GM21529 (cell line): ENCODE results near the gene TUT1.

Experiments used
- ATAC-seq: cut with Tn5 transposase; IDR thresholded peaks from one replicate; pipeline ENCODE4 v1.9.1; 2021; ENCODE audit not compliant: unreplicated experiment

TUT1 gene

DNA sequence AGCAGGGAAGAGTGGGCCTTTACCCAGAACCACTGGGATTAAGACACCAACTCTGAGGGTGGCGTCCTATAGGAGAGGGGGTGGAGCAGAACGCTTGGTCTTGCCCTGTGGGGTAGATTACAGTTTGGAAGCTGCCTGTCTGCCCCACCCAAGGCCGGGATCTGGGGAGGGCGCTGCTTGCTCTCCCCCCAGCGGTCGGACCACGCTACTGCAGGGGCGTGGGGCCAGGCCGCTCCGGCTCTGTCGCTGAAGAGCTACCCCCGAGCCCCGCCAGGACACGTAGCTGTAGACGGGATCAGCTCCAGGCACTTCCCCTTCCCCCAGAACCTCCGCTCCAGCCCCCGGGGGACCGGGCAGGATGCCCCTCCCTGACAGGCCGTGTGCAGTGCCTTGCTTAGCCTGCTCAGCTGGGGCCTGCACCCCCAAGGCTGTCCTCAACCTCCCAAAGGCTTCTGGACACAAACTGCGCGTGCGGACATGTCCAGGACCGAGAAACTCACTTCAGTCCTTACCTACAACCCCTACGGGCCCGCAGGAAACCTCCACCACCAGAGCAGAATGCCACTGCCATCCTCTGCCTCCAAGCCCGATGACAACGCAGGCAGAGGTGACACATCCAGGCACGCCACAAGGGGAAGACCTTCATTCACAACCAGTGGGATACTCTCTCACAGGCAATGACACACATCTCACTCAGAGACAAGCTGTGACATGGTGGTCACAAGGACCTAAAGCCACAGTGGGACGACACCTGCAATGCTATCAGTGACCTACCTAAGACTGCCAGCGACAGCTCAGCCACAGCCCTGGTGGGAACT is 48.4 kb downstream of the TUT1 start:
- no peak for ATAC-seq

GRCh38 chr11:62542111-62542745 is 49.1 kb downstream of the TUT1 start:
- ATAC-seq: no peak

GRCh38 chr11:62540804-62541701 is 50.3 kb downstream of the TUT1 start:
- peak; percentile 48 for ATAC-seq

- ATAC-seq: no peak
Measured at GRCh38 chr11:62539238-62539925, 51.9 kb downstream of the TUT1 start.

DNA sequence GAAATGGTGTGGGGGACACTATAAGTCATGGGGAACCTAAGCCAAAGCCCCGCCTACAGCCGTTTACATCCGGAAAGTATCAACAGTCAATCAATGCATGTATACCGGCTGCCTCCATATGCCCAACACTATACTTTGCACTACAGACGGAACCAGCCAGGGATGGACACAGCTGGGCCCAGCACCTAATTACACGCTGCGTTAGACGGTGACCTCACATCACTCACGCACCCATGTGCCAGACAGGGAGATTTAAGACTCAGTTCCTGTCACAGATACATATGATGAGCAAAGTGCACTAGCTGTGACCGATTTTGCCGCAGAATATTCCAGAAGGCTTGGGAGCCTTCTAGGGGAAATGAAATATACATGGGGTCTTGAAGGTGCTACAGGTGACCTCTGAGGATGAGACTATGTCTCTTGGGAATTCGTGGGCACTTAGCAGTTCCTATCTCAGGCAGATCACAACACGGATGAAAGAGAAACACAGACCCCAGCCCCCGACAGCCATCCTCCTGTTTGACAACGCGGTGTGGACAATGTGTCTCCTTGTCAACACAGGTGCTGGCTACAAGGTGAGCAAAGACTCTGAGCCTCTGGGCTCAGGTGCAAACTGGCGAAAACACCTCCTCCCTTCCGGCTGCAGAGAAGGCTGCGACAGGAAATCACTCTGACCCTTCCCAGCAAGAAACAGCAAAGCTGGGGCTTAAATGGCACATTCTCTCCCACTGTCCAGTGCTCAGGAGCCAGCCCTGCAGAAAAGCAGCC is 52.7 kb downstream of the TUT1 start:
- ATAC-seq: no peak

- ATAC-seq: no peak
Measured at GRCh38 chr11:62536301-62536957, 54.9 kb downstream of the TUT1 start.

GRCh38 chr11:62535802-62536201 is 55.5 kb downstream of the TUT1 start:
- ATAC-seq: no peak

DNA sequence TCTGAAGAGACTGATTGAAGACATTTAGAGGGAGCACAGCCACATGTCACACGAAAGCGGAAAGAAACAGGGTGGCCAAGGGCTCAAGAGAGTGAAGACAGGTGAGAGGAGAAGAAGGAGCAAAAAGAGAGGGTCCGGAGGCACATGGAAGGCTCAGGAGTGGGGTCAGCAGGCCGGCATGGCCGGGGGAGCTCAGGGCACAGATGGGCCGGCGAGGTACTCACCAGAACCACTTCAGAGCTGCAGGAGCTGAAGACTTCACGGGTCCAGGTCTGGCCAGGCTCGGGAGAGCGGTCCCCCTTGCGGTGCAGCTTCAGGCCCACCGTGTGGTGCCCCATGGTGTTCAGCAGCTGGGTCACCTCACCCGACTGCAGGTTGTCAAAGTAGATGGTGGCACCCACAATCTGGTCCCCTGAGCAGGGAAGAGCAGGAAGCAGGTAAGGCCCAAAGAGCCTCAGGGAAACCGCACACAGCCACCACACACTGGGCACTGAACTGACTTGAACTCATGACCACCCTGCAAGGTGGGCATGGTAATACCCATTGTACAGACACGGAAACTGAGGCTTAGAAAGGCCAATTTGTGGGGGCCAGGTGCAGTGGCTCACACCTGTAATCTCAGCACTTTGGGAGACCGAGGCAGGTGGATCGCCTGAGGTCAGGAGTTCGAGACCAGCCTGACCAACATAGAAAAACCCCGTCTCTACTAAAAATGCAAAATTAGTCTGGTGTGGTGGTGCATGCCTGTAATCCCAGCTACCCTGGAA is 56.4 kb downstream of the TUT1 start:
- no peak for ATAC-seq

DNA sequence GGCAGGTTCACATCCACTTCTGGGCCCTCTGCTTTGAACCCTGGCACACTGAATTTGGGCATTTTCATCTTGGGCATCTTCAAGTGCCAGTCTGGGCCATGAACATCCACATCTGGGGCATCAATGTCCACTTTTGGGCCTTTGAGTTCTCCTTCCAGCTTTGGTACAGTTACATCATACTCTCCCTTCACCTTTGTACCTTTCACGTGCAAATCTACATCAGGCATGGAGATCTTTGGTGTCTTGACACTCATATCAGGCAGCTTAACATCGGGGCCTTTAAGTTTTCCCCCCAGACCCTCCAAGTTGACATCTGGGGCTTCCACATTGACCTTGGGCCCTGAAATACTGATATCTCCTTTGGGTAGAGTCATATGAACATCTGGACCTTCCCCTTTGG is 59.2 kb downstream of the TUT1 start:
- ATAC-seq: no peak
